D341Med (cell line): ENCODE measurements around the gene SPATA2.

Experiments
- DNase-seq: peaks from one replicate; pipeline ENCODE4 v3.0.0; 2012; ENCODE audit warnings: low spot score

SPATA2 gene

DNA sequence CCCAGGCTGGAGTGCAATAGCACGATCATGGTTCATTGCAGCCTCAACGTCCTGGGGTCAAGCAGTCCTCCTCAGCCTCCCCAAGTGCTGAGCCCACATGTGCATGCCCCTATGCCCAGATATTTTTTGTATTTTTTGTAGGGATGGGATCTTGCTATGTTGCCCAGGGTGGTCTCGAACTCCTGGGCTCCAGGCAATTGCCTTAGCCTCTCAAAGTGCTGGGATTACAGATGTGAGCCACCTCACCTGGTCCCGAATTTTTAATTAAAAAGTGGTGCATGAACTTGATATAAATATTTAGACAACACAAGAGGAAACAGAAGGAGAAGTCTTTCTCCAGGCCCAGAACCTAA, 13.8 kb upstream of the SPATA2 start:
- DNase-seq, result no peak

DNA sequence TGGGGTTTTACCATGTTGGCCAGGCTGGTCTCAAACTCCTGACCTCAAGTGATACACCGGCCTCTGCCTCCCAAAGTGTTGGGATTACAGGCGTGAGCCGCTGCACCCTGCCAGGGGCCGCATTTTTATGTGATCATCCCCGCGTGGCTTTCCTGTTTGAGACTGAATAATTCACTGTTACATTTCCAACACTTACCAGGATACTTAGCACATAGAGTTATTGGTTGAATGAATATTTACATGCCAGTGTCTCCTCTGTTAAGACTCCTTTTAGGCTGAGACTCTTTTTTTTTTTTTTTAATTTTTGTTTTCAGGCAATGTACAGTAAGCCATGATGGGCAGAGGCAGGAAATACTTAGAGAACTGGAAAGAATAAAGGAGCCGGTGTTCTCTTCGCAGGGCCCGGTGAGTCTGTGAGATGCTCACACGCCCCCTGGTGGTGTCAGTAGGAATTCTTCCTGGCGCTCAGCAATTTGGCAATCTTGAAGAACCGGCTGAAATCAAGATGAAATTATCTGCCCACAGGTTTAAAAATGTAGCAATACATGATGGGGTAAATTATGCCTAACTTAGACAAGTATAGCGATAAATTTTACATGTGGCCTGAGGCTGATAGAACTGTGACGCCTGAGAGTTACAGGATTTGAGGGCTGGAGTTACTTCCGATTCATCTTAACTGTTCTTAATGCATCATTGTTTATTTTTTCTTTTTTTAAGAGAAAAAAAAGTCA, 13.2 kb upstream of the SPATA2 start:
- peak; percentile 82 for DNase-seq

- no peak for DNase-seq
Observed at GRCh38 chr20:49925901-49926454, 10.6 kb upstream of the SPATA2 start.

- no peak for DNase-seq
Observed at GRCh38 chr20:49924247-49924646, 8.9 kb upstream of the SPATA2 start.

GRCh38 chr20:49919461-49919860, 4.1 kb upstream of the SPATA2 start:
- no peak for DNase-seq

DNA sequence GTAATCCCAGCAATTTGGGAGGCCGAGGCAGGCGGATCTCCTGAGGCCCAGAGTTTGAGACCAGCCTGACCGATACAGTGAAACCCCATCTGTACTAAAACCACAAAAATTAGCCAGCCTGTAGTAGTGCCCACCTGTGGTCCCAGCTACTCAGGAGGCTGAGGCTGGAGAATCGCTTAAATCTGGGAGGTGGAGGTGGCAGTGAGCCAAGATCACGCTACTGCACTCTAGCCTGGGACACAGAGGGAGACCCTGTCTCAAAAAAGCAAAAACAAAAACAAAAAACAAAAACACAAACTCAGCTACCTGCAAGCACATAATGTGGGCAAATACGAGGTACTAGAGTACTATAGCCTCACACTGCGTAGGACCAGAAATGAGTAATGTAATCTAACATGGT, 3.7 kb upstream of the SPATA2 start:
- no peak for DNase-seq

DNA sequence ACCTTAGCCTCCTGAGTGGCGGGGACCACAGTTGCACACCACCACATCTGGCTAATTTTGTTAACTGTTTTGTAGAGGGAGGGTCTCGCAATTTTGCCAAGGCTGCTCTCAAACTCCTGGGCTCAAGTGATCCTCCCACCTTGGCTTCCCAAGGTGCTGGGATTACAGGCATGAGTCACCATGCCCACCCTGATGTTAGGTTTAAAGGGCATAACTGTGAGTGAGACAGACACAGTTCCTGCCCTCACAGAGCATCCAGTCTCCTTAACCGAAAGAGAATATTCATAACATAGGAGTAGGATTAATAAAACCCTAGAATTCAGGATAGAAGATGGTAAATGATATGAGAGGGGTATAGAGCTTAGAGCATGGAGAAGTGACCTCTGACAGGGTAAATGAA, 3.1 kb upstream of the SPATA2 start:
- DNase-seq, result no peak

DNA sequence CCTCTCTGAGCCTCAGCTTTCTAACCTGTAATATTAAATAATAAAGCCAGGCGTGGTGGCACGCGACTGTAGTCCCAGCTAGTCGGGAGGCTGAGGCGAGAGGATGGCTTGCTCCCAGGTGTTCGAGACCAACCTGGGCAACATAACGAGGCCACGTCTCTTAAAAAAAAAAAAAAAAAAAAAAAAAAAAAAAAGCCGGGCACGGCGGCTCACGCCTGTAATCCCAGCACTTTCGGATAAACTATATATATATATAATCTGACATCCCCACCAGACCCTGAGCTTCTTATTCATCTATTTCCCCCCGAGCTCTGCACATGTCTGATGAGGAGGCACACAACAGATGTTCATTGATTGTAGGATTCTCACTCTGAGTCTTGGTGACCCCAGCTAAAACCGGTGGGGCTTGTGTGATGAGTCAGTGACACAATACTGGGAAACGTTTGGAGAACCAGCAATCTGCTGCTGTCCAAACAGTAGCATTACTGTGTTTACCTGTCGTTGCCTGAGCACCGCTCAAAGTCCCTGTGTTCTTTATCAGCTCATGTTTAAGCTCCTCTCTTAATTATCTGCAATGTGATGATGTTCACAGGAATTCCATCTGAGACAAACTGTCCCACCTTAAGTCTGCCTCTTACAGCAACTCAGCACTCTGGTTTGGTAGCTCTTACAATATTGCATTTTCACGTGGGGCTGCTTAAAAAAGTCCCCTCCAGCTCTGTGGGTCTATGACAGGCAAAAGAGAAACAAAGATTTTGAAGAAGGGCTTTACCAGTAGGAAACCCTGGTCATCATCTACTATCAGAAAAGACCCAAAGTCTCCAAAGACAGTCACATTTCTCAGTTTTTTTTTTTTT, 1.0 kb upstream of the SPATA2 start:
- DNase-seq, result no peak

- DNase-seq, result no peak
Observed at GRCh38 chr20:49915118-49915379, 280 bp downstream of the SPATA2 start.

DNA sequence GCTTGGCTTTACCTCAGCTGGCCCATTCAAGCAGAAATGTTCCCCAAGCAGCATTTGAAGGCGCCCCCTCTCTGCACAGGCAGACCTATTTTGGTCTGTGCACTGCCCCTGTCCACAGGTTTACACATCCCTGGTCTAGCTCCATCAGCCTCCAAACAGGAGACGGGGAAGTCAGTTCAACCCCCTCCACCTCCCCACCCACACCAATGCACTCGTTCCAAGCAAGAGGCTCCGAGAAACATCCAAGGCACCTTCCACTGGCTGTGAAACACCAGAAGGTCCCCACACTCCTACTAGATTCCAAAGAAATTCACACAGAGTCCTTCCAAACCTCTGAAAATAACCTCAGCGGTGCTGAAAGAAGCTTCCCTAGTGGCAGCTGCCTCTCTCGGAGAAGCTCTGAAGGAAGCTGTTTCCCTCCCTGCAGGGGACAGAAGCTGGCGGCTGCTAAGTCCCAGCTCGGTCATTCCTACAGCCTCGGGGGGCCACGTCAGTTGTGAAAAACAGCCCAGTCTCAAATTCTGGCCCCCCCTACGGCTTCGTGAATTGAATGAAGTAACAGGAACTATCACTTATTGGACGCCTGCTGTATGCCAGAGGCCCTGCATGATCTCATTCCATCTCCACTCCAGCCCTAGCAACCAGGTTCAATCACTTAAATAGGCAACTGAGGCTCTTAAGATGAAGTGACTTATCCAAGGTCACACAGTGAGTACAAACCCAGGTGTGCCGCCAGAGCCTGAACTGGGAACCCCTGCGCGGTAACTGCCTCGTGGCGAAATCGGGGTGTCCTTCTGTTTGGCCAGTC, 815 bp downstream of the SPATA2 start:
- no peak for DNase-seq

GRCh38 chr20:49913399-49914047, 1.8 kb downstream of the SPATA2 start:
- DNase-seq, result no peak

DNA sequence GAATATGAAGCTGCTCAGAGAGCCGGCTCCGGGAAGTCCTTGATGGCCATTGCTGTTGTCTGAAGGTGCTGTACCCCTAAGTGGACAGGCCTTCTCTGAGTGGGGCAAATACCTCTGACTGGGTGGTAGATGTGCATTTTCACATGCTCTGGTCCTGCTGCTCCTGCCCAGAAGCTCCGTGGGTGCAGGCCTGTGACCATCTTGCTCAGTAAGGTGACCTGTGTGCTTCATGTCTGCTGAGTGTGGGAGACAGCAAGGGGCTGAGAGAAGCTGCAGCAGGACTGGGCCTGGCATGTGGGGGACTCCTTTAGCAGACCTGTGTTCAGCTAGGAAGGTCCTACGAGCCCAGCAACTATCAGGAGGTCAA, 5.0 kb downstream of the SPATA2 start:
- DNase-seq, result no peak

- no peak for DNase-seq
Observed at GRCh38 chr20:49909499-49910339, 5.6 kb downstream of the SPATA2 start.

- DNase-seq, result no peak
Observed at GRCh38 chr20:49908258-49908565, 7.1 kb downstream of the SPATA2 start.

- no peak for DNase-seq
Observed at GRCh38 chr20:49907405-49908257, 7.7 kb downstream of the SPATA2 start.

DNA sequence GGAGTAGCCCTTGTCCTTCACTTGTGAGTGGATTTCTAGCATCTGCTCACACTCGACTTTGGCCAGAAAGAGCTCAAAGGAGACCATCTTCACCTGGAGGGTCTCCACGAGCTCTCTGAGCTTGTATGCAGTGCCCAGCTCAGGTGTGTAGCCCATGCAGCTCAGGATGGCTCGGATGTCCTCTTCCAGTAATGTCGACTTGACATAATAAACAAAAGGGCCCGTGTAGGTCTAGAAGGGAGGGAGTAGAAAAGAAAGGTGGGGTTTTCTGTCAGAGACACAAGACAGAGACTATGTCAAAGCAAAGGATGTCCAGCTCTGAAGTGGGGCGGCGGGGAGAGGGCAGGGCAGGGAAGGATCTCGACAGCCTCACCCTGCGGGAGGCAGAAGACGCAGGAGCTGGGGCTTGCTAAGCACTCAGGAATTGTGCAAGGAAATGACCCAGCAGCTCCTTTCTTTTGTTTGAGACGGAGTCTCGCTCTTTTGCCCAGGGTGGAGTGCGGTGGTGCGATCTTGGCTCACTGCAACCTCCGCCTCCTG, 8.6 kb downstream of the SPATA2 start:
- no peak for DNase-seq

GRCh38 chr20:49906101-49906604, 9.2 kb downstream of the SPATA2 start:
- DNase-seq, result peak; percentile 18

DNA sequence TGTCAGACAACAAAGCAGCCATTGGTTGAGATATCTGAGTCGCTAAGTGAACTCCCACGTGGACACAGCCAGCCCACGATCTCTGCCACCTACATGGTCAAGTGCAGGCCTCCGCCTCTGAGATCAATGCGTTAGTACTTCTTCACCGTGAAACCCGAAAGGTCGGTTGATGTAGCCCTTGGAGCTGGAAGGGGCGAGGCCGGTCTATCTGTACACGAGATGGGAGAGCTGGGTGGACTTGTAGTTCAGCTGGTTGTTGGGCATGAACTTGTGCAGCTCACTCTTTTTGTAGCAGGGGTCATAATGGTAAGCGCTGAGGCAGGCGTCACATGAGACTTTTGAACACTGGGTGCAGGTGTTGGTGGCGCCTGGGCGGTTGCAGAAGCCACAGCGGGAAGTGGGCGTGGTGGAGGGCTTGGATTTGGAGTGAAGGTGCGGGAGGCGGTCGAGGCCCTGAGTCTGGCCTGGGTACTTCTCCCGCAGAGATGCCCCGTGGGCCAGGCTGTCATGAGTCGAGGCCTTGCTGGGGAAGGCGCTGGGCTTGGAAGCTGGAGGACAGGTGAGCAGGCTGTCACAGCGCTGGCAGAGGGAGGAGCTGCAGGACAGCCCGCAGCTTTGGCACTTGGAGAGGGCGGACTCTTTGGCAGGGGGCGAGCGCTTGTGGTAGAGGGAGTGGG, 9.8 kb downstream of the SPATA2 start:
- DNase-seq, result peak; percentile 14

DNA sequence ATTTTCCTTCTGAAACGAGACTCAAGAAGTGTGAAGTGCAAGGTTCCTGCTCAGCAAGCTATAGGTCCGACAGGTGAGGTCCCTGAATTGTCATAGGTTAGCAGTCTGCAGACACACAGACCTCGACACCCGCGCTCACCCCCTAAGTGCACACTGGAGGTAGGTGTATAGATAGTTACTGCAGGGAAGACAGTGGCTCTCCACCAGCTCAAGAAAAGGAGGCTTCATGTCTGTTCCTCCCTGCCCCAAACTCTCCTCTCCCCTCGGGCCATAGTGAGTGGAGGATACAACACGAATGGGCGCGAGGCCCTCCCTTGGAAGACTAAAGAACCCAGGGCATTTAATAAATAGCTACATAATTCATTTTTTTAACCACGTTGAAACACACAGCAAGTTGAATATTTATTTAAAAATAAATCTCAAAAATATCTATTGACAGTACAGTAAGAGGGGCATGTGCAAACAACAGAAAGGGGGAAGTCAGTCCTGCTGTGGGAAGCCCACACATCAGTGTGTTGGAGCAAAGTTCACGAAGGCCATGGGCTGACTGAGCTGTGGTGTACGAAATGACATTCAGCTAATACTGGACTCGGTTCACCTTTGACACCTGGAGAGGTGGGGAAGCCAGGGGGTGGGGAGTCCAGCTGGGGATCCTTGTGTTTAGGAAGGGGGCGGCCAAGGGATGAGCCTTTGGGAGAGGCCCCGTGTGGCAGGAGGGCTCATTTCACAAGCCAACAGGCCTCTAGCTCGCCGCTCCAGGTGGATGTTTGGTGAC, 10.7 kb downstream of the SPATA2 start:
- no peak for DNase-seq
